NCI-H2171 treated with DMSO at 0.1 percent for 48 hours (cell line): ENCODE measurements around the gene ABCB7.
"Not testable (repeated sequence)": the region's sequence is repeated elsewhere in the genome, so short reads cannot be mapped to it uniquely, and the experiment has no call there.

ENCODE experiments used
- DNase-seq: peaks from one replicate; lab custom pipeline; 2025; lab: John Stamatoyannopoulos, UW

The ABCB7 gene

GRCh38 chrX:75096331-75096730, 59.8 kb downstream of the ABCB7 start:
- no peak for DNase-seq

DNA sequence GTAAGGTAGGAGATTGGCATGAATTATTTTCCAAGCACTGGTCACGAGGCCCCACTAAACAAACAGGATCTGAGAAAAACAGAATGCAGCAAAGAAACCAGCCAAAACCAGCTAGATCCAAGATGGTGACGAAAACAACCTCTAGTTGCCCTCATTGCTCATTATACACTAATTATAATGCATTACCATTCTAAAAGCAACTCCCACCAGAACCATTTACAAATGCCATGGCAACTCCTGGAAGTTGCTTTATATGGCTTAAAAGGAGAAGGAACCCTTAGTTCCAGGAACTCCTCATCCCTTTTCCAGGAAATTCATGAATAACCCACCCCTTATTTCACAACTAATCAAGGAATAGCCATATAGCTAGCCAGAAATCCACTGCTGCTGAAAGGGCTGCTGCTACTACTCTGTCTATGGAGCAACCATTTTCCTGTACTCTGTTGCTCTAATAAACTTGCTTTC, 69.3 kb downstream of the ABCB7 start:
- DNase-seq: no peak

DNA sequence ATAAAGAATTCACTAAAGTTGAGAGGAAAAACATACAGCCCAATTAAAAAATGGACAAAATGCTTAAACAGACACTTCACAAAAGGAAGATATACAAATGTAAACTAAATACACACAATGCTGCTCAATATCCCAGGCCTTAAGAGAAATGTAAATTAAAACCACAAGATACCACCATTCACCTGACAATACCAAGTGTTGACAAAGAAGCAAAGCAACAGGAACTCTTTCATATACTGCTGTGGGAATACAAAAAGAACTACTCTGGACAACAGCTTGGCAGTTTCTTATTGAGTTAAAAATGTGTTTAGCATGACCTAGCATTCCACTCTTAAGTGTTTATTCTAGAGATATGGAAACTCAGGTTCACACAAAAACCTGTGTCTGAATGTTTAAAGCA, 71.3 kb downstream of the ABCB7 start:
- no peak for DNase-seq

GRCh38 chrX:75076429-75076828, 79.7 kb downstream of the ABCB7 start:
- peak; percentile 39 for DNase-seq

- DNase-seq: no peak
These were observed 81.6 kb downstream of the ABCB7 start for GRCh38 chrX:75074475-75074874.

DNA sequence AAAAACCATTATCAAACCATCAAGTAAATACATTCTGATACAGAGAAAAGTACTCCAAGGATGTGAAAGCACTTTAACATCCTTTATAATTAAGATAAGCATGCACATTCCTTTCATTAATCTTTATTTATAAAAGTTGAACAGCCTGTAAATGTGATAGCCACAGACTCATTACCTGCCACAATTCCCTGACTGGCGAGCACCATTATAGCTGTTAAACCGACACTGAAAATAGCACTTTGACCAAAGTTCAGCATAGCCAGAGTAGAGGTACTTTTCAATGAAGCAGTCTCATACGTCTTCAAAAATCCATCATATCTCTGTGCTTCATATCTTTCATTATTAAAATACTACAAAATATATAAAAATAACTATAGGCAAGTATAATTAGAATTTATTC, 84.7 kb downstream of the ABCB7 start:
- no peak for DNase-seq

DNA sequence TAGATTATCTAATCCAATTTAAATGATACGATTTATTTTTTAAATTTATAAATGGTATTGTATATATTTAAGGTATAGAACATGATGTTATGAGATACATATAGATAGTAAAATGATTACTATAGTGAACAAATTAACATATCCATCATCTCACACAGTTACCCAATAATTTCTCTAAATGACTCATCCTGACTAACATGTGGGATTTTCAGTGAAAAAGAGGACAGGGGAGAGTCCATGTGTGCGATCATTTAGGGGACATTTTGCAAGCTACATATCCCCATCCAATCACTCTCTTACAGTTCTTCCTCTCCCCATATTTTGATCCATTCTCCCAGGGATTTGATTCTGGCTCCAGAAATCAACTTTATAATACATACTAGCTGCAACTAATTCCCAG, 88.2 kb downstream of the ABCB7 start:
- no peak for DNase-seq

DNA sequence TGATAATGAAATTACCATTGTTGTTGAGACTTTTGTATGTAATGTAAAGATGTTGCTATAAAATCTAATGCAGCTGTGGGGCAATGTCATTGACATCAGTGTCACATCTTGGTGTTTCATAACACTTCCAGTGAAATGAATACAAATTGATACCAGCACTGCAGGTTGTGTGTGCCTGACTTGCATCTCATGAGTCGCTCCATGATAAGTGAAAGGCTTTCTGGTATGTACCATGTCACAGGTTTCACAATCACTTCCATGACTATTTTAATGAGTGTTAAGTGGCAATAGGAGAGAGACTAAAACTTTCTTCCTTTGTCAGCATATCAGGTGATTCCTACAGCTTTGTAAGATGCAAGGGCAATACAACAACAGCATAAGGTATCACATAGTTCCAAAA, 94.4 kb downstream of the ABCB7 start:
- DNase-seq: no peak

- no peak for DNase-seq
These were observed 105.0 kb downstream of the ABCB7 start for GRCh38 chrX:75051047-75051446.

DNA sequence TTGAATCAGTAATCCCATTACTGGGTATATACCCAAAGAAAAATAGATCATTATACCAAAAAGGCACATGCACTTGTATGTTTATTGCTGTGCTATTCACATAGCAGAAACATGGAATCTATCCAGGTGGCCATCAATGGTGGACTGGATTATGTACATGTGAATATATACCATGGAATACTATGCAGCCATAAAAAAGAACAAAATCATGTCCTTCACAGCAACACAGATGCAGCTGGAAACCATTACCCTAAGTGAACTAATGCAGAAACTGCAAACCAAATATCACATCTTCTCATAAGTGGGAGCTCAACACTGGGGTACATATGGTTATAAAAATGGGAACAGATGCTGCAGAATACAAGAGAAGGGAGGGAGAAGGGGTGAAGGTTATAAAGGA, 110.7 kb downstream of the ABCB7 start:
- DNase-seq: no peak

GRCh38 chrX:75044142-75044541, 111.9 kb downstream of the ABCB7 start:
- DNase-seq: not testable (repeated sequence)

GRCh38 chrX:75038925-75039324, 117.2 kb downstream of the ABCB7 start:
- no peak for DNase-seq
